Measurements from ENCODE around the gene SSH2.
A peak's percentile ranks its signal among the peaks of the same experiment; 100 is the strongest.

- TF ChIP-seq CTCF (IDR thresholded peaks at IDR 0.05; ENCODE audit: low read depth, low read length, missing input control) (peak; percentile 61), TAF1 (conservative IDR thresholded peaks at IDR 0.05) (no peak), RAD21 (IDR thresholded peaks at IDR 0.05) (peak; percentile 87), JUND (IDR thresholded peaks at IDR 0.05) (no peak), MAX (IDR thresholded peaks at IDR 0.05) (no peak)
Observed at GRCh38 chr17:29778956-29779811, 150.8 kb downstream of the SSH2 start.
